CD14-positive monocyte (primary cell): Measurements from ENCODE around the gene MYO16. TPM values are rescaled to one million over a fixed set of nuclear protein-coding genes. Genes with fewer than 3 reads are reported as not detected.

Experiments
- DNase-seq, 3 donors: peaks; one replicate each; pipeline ENCODE4 v3.0.0-alpha.2; 2011 to 2022
- H2AFZ ChIP-seq: 2 replicates; pipeline ENCODE4 v1.6.0; 2012; ENCODE audit warnings: mild to moderate bottlenecking, low read depth, low read length, inconsistent platforms; ENCODE audit not compliant: insufficient read depth, poor library complexity, severe bottlenecking
- H3K27ac ChIP-seq, 2 donors: 1 replicate in 1 of 2; 2 replicates in 1 of 2; pipeline ENCODE4 v1.5.1; 2012 to 2013; ENCODE audit warnings: low read length in 2 of 2, control low read depth in 1 of 2, inconsistent platforms in 1 of 2, low read depth in 1 of 2, mild to moderate bottlenecking in 1 of 2
- H3K27me3 ChIP-seq, 2 donors: one replicate each; pipeline versions ENCODE4 v1.6.0 to v1.6.1; 2011 to 2013; ENCODE audit warnings: low read length in 2 of 2; ENCODE audit not compliant: control insufficient read depth in 2 of 2, insufficient read depth in 2 of 2
- H3K36me3 ChIP-seq, 2 donors: replicated peaks in 1 of 2; 1 replicate in 1 of 2; 2 replicates in 1 of 2; pipeline versions ENCODE4 v1.5.1 to v1.6.1; 2012 to 2013; ENCODE audit warnings: low read length in 2 of 2, control low read depth in 1 of 2, inconsistent platforms in 1 of 2, mild to moderate bottlenecking in 1 of 2; ENCODE audit not compliant: insufficient read depth in 2 of 2, control insufficient read depth in 1 of 2
- H3K4me1 ChIP-seq, 2 donors: 1 replicate in 1 of 2; 2 replicates in 1 of 2; pipeline versions ENCODE4 v1.5.1 to v1.6.1; 2012 to 2013; ENCODE audit warnings: low read length in 2 of 2, control low read depth in 1 of 2, inconsistent platforms in 1 of 2, mild to moderate bottlenecking in 1 of 2, moderate library complexity in 1 of 2; ENCODE audit not compliant: insufficient read depth in 2 of 2, control insufficient read depth in 1 of 2
- H3K4me2 ChIP-seq: replicated peaks from 2 replicates; pipeline ENCODE3; 2012; ENCODE audit warnings: low read length, moderate library complexity, mild to moderate bottlenecking; ENCODE audit not compliant: poor library complexity, severe bottlenecking; ENCODE audit errors: extremely low read depth
- H3K4me3 ChIP-seq, 3 experiments: fragments of 200-600 bp in 1 of 3; sonication (generic) in 1 of 3; replicated peaks in 1 of 3; 1 replicate in 2 of 3; 2 replicates in 1 of 3; pipeline ENCODE4 v1.5.1; 2011 to 2013; ENCODE audit warnings: low read length in 3 of 3, mild to moderate bottlenecking in 3 of 3, control low read depth in 2 of 3, low read depth in 2 of 3, inconsistent platforms in 1 of 3, moderate library complexity in 1 of 3
- H3K79me2 ChIP-seq: 2 replicates; pipeline ENCODE4 v1.6.0; 2012; ENCODE audit warnings: mild to moderate bottlenecking, control low read depth, inconsistent platforms, low read length, moderate library complexity; ENCODE audit not compliant: insufficient read depth
- H3K9ac ChIP-seq: 2 replicates; pipeline ENCODE4 v1.6.0; 2017; ENCODE audit warnings: low read length, mild to moderate bottlenecking; ENCODE audit not compliant: insufficient read depth, poor library complexity, severe bottlenecking
- H3K9me3 ChIP-seq, 2 donors: replicated peaks in 1 of 2; 1 replicate in 1 of 2; 2 replicates in 1 of 2; pipeline versions ENCODE4 v1.5.1 to v1.6.1; 2012 to 2013; ENCODE audit warnings: low read length in 2 of 2, control low read depth in 1 of 2; ENCODE audit not compliant: control insufficient read depth in 1 of 2, insufficient read depth in 1 of 2
- H4K20me1 ChIP-seq: 2 replicates; pipeline ENCODE4 v1.6.0; 2012; ENCODE audit warnings: mild to moderate bottlenecking, low read length, control low read depth, moderate library complexity; ENCODE audit not compliant: insufficient read depth
- H3K27ac Mint-ChIP-seq, 7 donors: one replicate each; pipeline ENCODE4 v1.8.0; 2020; ENCODE audit warnings: mild to moderate bottlenecking in 7 of 7, mixed read lengths in 7 of 7, moderate library complexity in 6 of 7, inconsistent platforms in 2 of 7
- H3K27me3 Mint-ChIP-seq, 3 donors: one replicate each; pipeline ENCODE4 v1.8.0; 2021 to 2022; ENCODE audit warnings: low read depth in 3 of 3, mild to moderate bottlenecking in 3 of 3, mixed read lengths in 3 of 3, moderate library complexity in 3 of 3, inconsistent platforms in 1 of 3
- H3K36me3 Mint-ChIP-seq, 2 donors: one replicate each; pipeline ENCODE4 v1.8.0; 2020; ENCODE audit warnings: mixed read lengths in 2 of 2, inconsistent platforms in 1 of 2, mild to moderate bottlenecking in 1 of 2
- H3K4me1 Mint-ChIP-seq: one replicate; pipeline ENCODE4 v1.8.0; 2020; ENCODE audit warnings: mild to moderate bottlenecking, mixed read lengths
- H3K4me3 Mint-ChIP-seq, 2 donors: one replicate each; pipeline ENCODE4 v1.8.0; 2020; ENCODE audit warnings: mild to moderate bottlenecking in 2 of 2, mixed read lengths in 2 of 2, moderate library complexity in 1 of 2
- H3K9me3 Mint-ChIP-seq, 7 donors: one replicate each; pipeline ENCODE4 v1.8.0; 2020 to 2022; ENCODE audit warnings: mixed read lengths in 7 of 7, mild to moderate bottlenecking in 6 of 7, moderate library complexity in 6 of 7, inconsistent platforms in 2 of 7
- WGBS: methylation state at CpG from one replicate; pipeline ENCODE4 v1.1.5; 2013; ENCODE audit warnings: missing lambda C conversion rate; ENCODE audit not compliant: insufficient coverage; 5-methylcytosine and 5-hydroxymethylcytosine counted together
- intact Hi-C, 2 donors: fragments of 100-400 bp; cut with micrococcal nuclease; formaldehyde crosslinking; loops; one replicate each; pipeline versions ENCODE4 v1.15.0 to v1.15.1; 2023
- polyA plus RNA-seq, 3 donors: library from polyadenylated mRNA; depleted of rRNA in 1 of 3; unstranded in 2 of 3; stranded (reverse) in 1 of 3; fragments of 300-500 nt in 2 of 3; fragments of >200 nt in 1 of 3; fragmentation: Illumina TruSeq in 2 of 3; gene quantifications; 1 replicate in 2 of 3; 2 replicates in 1 of 3; pipeline ENCODE4 v1.2.3, GENCODE V29; 2012 to 2021
- TF ChIP-seq, protein P1 (sequence below): fragments of 200-600 bp; IDR thresholded peaks from one replicate; pipeline ENCODE4 v1.8.0; 2022; ENCODE audit warnings: antibody characterized with exemption, mild to moderate bottlenecking

The MYO16 gene
- polyA plus RNA-seq, 3 donors = not detected

DNA sequence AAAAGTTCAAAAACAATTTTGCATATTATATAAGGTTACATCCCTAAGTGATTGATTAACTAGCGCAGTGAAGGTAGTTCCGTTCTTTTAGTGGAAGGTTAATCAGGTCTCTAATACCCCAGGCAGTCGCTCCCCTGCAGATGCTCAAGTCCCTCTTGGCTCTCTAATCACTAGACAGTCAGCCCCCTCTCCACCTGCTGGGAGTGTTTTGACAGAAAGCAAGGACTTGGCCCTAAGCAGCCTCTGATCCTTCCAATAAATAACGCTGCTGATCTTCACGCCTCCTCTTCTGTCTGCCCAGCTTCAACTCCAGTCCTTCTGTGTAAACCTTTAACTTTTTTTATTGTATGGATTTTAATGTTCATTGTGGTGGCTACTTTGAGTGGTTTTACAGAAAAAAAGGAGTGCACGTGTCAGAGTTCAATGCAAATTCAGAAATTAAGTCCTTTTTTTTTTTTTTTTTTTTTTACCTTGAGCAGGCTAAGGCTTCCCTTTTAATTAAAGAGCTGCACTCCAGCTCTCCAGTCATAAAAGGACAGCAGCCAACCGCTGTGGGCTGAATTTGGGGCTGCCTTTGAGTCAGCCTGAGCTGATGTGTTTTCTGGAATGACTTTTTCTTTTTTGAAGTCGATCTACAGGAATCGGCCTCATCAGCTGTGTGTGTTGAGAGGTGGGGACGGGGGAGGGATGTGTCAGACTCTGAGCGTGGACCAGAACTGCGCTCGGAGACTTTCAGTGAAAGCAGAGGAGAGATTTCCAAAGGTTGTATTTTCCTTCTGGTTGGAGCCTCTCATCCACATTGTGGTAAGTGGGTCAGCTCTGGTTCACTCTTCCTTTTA lies 33.8 kb upstream of the MYO16 start:
- Histone ChIP-seq H3K4me2 (no peak overlapping the region), H3K4me1 (no peaks in the 10 kb centered on the region), H3K9me3 (no peaks in the 10 kb centered on the region), H3K36me3 (no peaks in the 10 kb centered on the region), H4K20me1 (no peaks in the 10 kb centered on the region), H3K27me3 (no peaks in the 10 kb centered on the region), H3K79me2 (no peaks in the 10 kb centered on the region), H3K4me3 (no peak overlapping the region), H2AFZ (no peak overlapping the region), H3K27ac (no peak overlapping the region), H3K9ac (no peak overlapping the region)
- Mint-ChIP-seq H3K9me3 (peaks cover 0 to 6% (median 0%) of the 10 kb centered on the region in 7 donors), H3K27me3 (peaks cover 2 to 4% (median 3%) of the 10 kb centered on the region in 3 donors), H3K27ac (no peak overlapping the region), H3K36me3 (no peaks in the 10 kb centered on the region), H3K4me3 (no peak overlapping the region), H3K4me1 (no peaks in the 10 kb centered on the region)
- DNase-seq = no peak
- WGBS = 56% methylated on average over 6 of the region's 13 CpGs
- TF ChIP-seq, protein P1, sequence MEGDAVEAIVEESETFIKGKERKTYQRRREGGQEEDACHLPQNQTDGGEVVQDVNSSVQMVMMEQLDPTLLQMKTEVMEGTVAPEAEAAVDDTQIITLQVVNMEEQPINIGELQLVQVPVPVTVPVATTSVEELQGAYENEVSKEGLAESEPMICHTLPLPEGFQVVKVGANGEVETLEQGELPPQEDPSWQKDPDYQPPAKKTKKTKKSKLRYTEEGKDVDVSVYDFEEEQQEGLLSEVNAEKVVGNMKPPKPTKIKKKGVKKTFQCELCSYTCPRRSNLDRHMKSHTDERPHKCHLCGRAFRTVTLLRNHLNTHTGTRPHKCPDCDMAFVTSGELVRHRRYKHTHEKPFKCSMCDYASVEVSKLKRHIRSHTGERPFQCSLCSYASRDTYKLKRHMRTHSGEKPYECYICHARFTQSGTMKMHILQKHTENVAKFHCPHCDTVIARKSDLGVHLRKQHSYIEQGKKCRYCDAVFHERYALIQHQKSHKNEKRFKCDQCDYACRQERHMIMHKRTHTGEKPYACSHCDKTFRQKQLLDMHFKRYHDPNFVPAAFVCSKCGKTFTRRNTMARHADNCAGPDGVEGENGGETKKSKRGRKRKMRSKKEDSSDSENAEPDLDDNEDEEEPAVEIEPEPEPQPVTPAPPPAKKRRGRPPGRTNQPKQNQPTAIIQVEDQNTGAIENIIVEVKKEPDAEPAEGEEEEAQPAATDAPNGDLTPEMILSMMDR = no peak
- intact Hi-C loops = no loop called here

DNA sequence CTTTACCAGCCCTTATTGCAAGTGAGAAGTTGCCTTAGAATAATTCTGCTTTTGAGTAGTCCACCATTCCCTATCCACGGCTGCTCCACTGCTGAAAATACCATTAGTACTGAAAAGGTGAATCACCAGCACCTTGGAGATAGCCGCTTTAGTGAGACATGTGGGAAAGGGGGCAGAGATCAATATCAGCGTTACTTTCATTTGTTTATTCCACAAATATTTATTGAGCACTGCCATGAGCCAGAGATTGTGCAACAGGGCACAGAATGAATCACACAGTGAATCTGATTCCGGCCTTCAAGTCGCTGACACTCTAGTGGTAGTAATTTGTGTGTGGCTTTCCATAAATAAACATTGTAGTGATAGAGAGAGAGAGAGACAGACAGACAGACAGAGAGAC lies 31.5 kb upstream of the MYO16 start:
- H3K27me3 Mint-ChIP-seq = peaks cover 2 to 3% (median 2%) of the 10 kb centered on the region in 3 donors
- intact Hi-C loops = no loop called here
- H3K4me2 ChIP-seq = no peak overlapping the region

More for the DNA sequence above, 31.5 kb upstream of the MYO16 start:
- Histone ChIP-seq H3K4me1 (no peaks in the 10 kb centered on the region), H3K27me3 (no peaks in the 10 kb centered on the region), H2AFZ (no peak overlapping the region), H4K20me1 (no peaks in the 10 kb centered on the region), H3K9me3 (peaks cover 5 to 8% of the 10 kb centered on the region in 2 donors), H3K27ac (no peak overlapping the region), H3K9ac (no peak overlapping the region), H3K36me3 (no peaks in the 10 kb centered on the region), H3K4me3 (no peak overlapping the region), H3K79me2 (no peaks in the 10 kb centered on the region)
- H3K36me3 Mint-ChIP-seq = no peaks in the 10 kb centered on the region
- DNase-seq = no peak
- no peak overlapping the region for H3K27ac Mint-ChIP-seq
- H3K4me1 Mint-ChIP-seq = no peaks in the 10 kb centered on the region
- H3K4me3 Mint-ChIP-seq = no peak overlapping the region
- TF ChIP-seq, protein P1 = no peak
- H3K9me3 Mint-ChIP-seq = peaks cover 0 to 12% (median 3%) of the 10 kb centered on the region in 7 donors
- no CpG with 5 or more reads among the region's 5 CpGs for WGBS
